ENCODE data around the gene MZT1.
"Not testable (repeated sequence)": the region's sequence is repeated elsewhere in the genome, so short reads cannot be mapped to it uniquely, and the experiment has no call there.

The MZT1 gene

GRCh38 chr13:72727417-72728289 lies at the start of gene MZT1, which contains the start of gene BORA:
Gene MZT1, minus strand, starts transcription at chr13:72727629. Its CDS starts 27 bp downstream, at chr13:72727602.
Gene BORA, plus strand, starts transcription at chr13:72727923. Its CDS starts 1,018 bp downstream, at chr13:72728941.
- DNase-seq (ENCODE audit: low spot score), result peak; percentile 90

- DNase-seq (ENCODE audit: low spot score), result no peak
Measured at GRCh38 chr13:72774019-72774418, 46.6 kb upstream of the MZT1 start.

- no peak for DNase-seq (ENCODE audit: low spot score)
Measured at GRCh38 chr13:72763411-72763810, 36.0 kb upstream of the MZT1 start.

GRCh38 chr13:72760189-72760588 lies 32.8 kb upstream of the MZT1 start:
- no peak for DNase-seq (ENCODE audit: low spot score)

GRCh38 chr13:72757792-72758535 lies 30.5 kb upstream of the MZT1 start:
- no peak for DNase-seq (ENCODE audit: low spot score)

GRCh38 chr13:72754111-72754510 lies 26.7 kb upstream of the MZT1 start:
- DNase-seq (ENCODE audit: low spot score), result no peak

- no peak for DNase-seq (ENCODE audit: low spot score)
Measured at GRCh38 chr13:72751220-72751619, 23.8 kb upstream of the MZT1 start.

GRCh38 chr13:72745260-72745659 lies 17.8 kb upstream of the MZT1 start:
- no peak for DNase-seq (ENCODE audit: low spot score)

- no peak for DNase-seq (ENCODE audit: low spot score)
Measured at GRCh38 chr13:72740015-72740414, 12.6 kb upstream of the MZT1 start.

GRCh38 chr13:72737033-72737432 lies 9.6 kb upstream of the MZT1 start:
- DNase-seq (ENCODE audit: low spot score), result no peak

GRCh38 chr13:72728290-72728605 lies 819 bp upstream of the MZT1 start:
- no peak for DNase-seq (ENCODE audit: low spot score)

GRCh38 chr13:72726726-72727416 lies 558 bp downstream of the MZT1 start:
- peak; percentile 66 for DNase-seq (ENCODE audit: low spot score)

- not testable (repeated sequence) for DNase-seq (ENCODE audit: low spot score)
Measured at GRCh38 chr13:72726185-72726584, 1.2 kb downstream of the MZT1 start.

- no peak for DNase-seq (ENCODE audit: low spot score)
Measured at GRCh38 chr13:72716776-72717175, 10.7 kb downstream of the MZT1 start.

- no peak for DNase-seq (ENCODE audit: low spot score)
Measured at GRCh38 chr13:72700509-72700908, 26.9 kb downstream of the MZT1 start.

GRCh38 chr13:72698164-72698563 lies 29.3 kb downstream of the MZT1 start:
- no peak for DNase-seq (ENCODE audit: low spot score)

GRCh38 chr13:72696579-72696978 lies 30.9 kb downstream of the MZT1 start:
- no peak for DNase-seq (ENCODE audit: low spot score)

- DNase-seq (ENCODE audit: low spot score), result no peak
Measured at GRCh38 chr13:72694314-72694713, 33.1 kb downstream of the MZT1 start.

GRCh38 chr13:72693832-72694231 lies 33.6 kb downstream of the MZT1 start:
- no peak for DNase-seq (ENCODE audit: low spot score)

GRCh38 chr13:72692884-72693514 lies 34.4 kb downstream of the MZT1 start:
- no peak for DNase-seq (ENCODE audit: low spot score)

- no peak for DNase-seq (ENCODE audit: low spot score)
Measured at GRCh38 chr13:72689181-72689696, 38.2 kb downstream of the MZT1 start.

- DNase-seq (ENCODE audit: low spot score), result no peak
Measured at GRCh38 chr13:72686766-72687165, 40.7 kb downstream of the MZT1 start.

All from hematopoietic multipotent progenitor cell treated with erythropoietin and hydrocortisone succinate and interleukin-3 and kit ligand, for 17 days (in vitro differentiated cells).